WI38 (cell line): ENCODE measurements around the gene AHDC1.

Experiments
- H3K4me3 ChIP-seq: 2 replicates; pipeline ENCODE4 v1.5.1; 2011; ENCODE audit warnings: low read depth, mild to moderate bottlenecking, control low read depth, low read length
- CTCF ChIP-seq: IDR thresholded peaks from 2 replicates; pipeline ENCODE4 v1.5.1; 2012; ENCODE audit warnings: low read depth, mild to moderate bottlenecking, control low read depth, low read length

AHDC1 gene

GRCh38 chr1:27605796-27606707, 2.1 kb upstream of the AHDC1 start:
- H3K4me3 ChIP-seq, result no peak overlapping the region
- TF ChIP-seq CTCF, result peak; percentile 78

- TF ChIP-seq CTCF, result no peak
- H3K4me3 ChIP-seq, result no peak overlapping the region
These were observed 1.4 kb upstream of the AHDC1 start for GRCh38 chr1:27605300-27605766.

GRCh38 chr1:27604579-27605299, 795 bp upstream of the AHDC1 start:
- TF ChIP-seq CTCF, result no peak
- H3K4me3 ChIP-seq, result peak overlapping the region; percentile 85

- peak overlapping the region; percentile 85 for H3K4me3 ChIP-seq
- no peak for TF ChIP-seq CTCF
These were observed 649 bp downstream of the AHDC1 start for GRCh38 chr1:27603309-27603680.

- peak overlapping the region; percentile 85 for H3K4me3 ChIP-seq
- TF ChIP-seq CTCF, result no peak
These were observed 1.3 kb downstream of the AHDC1 start for GRCh38 chr1:27602462-27603308.

- peak overlapping the region; percentile 85 for H3K4me3 ChIP-seq
- TF ChIP-seq CTCF, result no peak
These were observed 2.0 kb downstream of the AHDC1 start for GRCh38 chr1:27601771-27602461.
